Astrocyte of the cerebellum (primary cell): ENCODE results near the gene ADRA2C.

Experiments used
- DNase-seq: peaks from one replicate; pipeline ENCODE4 v3.0.0-alpha.2; 2011; ENCODE audit warnings: low read depth
- H3K4me3 ChIP-seq: 2 replicates; pipeline ENCODE4 v1.5.1; 2011; ENCODE audit warnings: mild to moderate bottlenecking, low read depth, low read length, moderate library complexity
- in situ Hi-C: cut with HindIII; loops from 2 replicates; pipeline ENCODE4 v1.10.0; 2017; ENCODE audit warnings: low sequenced_read_pairs
- TF ChIP-seq, protein P1 (sequence below): IDR thresholded peaks from 2 replicates; pipeline ENCODE4 v1.5.1; 2012; ENCODE audit warnings: low read length, low read depth, moderate library complexity, mild to moderate bottlenecking; ENCODE audit errors: missing control alignments

ADRA2C gene

GRCh38 chr4:3784454-3785291 lies 18.5 kb downstream of the ADRA2C start:
- DNase-seq: no peak
- H3K4me3 ChIP-seq: no peak overlapping the region
- in situ Hi-C loops: no loop called here
- TF ChIP-seq, protein P1, sequence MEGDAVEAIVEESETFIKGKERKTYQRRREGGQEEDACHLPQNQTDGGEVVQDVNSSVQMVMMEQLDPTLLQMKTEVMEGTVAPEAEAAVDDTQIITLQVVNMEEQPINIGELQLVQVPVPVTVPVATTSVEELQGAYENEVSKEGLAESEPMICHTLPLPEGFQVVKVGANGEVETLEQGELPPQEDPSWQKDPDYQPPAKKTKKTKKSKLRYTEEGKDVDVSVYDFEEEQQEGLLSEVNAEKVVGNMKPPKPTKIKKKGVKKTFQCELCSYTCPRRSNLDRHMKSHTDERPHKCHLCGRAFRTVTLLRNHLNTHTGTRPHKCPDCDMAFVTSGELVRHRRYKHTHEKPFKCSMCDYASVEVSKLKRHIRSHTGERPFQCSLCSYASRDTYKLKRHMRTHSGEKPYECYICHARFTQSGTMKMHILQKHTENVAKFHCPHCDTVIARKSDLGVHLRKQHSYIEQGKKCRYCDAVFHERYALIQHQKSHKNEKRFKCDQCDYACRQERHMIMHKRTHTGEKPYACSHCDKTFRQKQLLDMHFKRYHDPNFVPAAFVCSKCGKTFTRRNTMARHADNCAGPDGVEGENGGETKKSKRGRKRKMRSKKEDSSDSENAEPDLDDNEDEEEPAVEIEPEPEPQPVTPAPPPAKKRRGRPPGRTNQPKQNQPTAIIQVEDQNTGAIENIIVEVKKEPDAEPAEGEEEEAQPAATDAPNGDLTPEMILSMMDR: no peak

- TF ChIP-seq, protein P1: no peak
- H3K4me3 ChIP-seq: no peak overlapping the region
- in situ Hi-C loops: no loop called here
- DNase-seq: no peak
Observed at GRCh38 chr4:3785292-3785565, 19.0 kb downstream of the ADRA2C start.

DNA sequence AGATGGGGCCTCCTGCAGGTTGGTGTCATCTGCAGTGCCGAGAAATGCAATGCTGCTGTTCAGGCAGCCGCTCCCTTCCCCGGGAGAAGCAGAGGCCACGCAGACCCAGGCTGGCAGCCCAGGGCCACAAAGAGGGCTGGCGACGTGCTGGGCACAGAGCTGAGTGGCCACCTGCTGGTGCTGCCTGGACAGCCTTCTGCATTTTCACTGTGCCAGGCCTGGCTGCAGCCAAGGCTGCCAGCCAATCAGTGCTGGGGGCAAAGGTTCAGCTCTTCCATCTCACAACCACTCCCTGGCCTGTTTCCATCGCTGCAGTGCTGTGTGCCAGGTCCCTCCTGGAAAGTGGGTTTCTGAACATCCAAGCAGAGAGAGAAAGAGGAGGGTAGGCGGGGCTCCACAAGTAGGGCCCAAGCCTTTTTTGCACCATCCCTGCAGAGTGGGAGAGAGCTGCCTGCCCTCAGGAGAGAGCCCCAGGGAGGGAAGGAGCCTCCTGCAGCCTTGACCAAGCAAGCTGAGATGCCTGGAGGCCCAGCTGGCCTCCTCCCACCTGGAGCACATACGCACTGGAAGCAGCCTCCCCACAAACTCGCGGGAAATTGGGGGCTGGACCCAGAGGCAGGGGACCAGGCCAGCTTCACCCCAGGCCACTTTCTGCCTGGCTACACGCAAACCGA lies 20.1 kb downstream of the ADRA2C start:
- in situ Hi-C loops: no loop called here
- no peak overlapping the region for H3K4me3 ChIP-seq
- no peak for DNase-seq
- TF ChIP-seq, protein P1: no peak

DNA sequence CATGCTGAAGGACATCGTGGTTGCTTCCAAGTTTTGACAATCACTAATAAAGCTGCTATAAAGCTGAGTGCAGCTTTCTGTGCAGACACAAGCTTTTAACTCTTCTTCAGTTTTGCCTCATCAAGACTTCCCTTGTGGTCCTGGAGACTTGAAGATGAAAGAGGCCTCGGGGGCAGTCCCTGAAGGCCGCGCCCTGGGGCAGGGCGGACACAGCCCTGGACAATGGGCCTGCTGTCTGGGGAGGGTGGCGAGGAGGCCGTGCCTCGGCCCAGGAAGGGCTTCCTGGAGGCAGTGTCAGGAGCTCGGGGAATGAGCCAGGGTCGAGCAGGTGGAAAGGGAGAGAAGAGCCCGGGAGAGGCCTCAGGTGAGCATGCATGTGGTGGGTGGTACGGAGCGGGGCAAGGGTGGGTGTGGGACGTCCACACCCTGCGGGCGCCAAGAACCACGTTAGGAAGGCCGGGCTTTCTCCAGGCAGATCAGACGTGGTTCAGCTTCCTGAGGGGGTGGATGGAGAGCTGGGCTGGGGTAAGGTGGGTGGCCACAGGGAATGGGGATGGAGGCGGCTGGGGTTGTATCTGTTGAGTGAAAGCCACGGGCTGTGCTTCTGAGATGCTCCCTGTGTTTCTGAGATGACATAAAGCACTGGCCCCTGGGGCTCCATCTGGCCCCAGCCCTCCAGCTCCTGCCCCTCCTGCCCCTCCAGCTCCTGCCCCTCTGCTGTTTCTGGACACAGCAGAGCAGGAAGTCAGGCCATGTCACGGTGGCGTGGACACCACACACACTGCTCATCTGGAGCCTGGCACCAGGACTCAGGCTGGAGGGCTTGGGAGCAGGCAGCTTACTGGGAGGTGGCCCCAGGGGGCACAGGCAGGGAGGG lies 21.5 kb downstream of the ADRA2C start:
- TF ChIP-seq, protein P1: no peak
- no peak for DNase-seq
- in situ Hi-C loops: no loop called here
- no peak overlapping the region for H3K4me3 ChIP-seq

DNA sequence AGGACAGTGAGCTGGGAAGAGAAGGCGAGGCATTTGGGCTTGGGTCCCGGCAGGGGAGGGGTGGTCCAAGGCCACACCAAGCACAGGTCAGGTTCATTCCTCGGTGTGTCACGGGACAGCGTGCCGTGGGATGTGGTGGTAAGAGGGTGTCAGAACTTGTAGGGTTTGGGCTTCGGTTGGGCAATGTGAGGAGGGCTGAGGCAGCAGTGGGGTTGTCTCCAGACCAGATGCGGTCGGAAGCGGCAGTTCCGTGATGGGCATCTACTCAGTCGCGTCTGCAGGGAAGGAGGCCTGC lies 22.1 kb downstream of the ADRA2C start:
- TF ChIP-seq, protein P1: no peak
- no peak overlapping the region for H3K4me3 ChIP-seq
- DNase-seq: no peak
- in situ Hi-C loops: no loop called here

GRCh38 chr4:3789587-3789986 lies 23.4 kb downstream of the ADRA2C start:
- no peak for DNase-seq
- no peak overlapping the region for H3K4me3 ChIP-seq
- in situ Hi-C loops: no loop called here
- TF ChIP-seq, protein P1: no peak
